GM19395 (cell line): Measurements from ENCODE around the gene FGF16.
"Not testable (repeated sequence)": the region's sequence is repeated elsewhere in the genome, so short reads cannot be mapped to it uniquely, and the experiment has no call there.

Source experiments
- ATAC-seq: cut with Tn5 transposase; IDR thresholded peaks from one replicate; pipeline ENCODE4 v1.9.1; 2021; ENCODE audit warnings: mild to moderate bottlenecking, moderate library complexity; ENCODE audit not compliant: unreplicated experiment

The FGF16 gene

GRCh38 chrX:77446029-77446585, 1.1 kb upstream of the FGF16 start:
- ATAC-seq, result no peak

GRCh38 chrX:77447653-77448569, 722 bp downstream of the FGF16 start:
- no peak for ATAC-seq

DNA sequence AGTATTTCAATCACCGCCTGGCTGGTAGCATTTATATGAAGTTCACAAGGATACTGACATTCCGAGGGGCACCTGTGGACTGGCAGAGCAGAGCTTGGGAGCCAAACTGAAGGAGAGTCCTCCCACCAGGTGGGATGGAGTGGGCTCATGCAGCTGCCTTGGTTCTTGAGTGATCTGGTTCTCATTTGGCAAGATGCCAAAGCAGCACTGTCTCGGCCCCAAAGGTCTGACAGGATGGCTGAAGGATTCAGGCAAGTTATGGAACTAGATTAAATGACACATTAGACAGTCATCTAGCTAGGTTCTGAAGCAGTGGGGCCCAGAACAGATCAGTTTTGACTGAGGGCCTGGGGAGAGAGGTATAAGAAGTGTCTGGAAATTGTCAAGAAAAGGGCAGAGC, 3.2 kb downstream of the FGF16 start:
- ATAC-seq, result no peak

DNA sequence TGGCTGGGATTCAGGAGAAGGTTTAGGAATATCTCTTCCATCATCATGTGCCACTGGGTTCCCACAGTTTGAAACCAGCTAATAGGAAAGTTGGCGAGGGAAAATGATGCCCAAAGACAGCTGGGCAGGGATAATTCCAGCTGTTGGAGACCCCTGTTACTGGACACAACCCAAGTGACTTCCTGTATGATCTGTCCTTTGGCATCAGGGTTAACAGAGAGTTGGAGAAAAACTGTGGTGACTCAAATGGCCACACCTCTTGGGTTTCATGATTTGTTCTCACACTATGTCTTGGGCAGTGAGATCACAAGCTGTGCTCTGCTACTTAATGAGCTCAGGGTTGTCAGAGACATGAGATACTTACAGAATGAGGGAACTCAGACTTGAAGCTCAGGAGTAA, 3.8 kb downstream of the FGF16 start:
- no peak for ATAC-seq

- no peak for ATAC-seq
Observed at GRCh38 chrX:77453190-77453589, 6.0 kb downstream of the FGF16 start.

GRCh38 chrX:77455437-77455836, 8.2 kb downstream of the FGF16 start:
- no peak for ATAC-seq

- ATAC-seq, result no peak
Observed at GRCh38 chrX:77484045-77484444, 36.9 kb downstream of the FGF16 start.

GRCh38 chrX:77493677-77494553, 46.7 kb downstream of the FGF16 start:
- no peak for ATAC-seq

- ATAC-seq, result not testable (repeated sequence)
Observed at GRCh38 chrX:77500164-77500563, 53.0 kb downstream of the FGF16 start.

- no peak for ATAC-seq
Observed at GRCh38 chrX:77502951-77503525, 55.8 kb downstream of the FGF16 start.

GRCh38 chrX:77505227-77505626, 58.0 kb downstream of the FGF16 start:
- ATAC-seq, result no peak
